HG02938 (cell line): Measurements from ENCODE around the gene APC2.
"Not testable (repeated sequence)": the region's sequence is repeated elsewhere in the genome, so short reads cannot be mapped to it uniquely, and the experiment has no call there.

ENCODE experiments used
- ATAC-seq: cut with Tn5 transposase; IDR thresholded peaks from one replicate; pipeline ENCODE4 v1.9.1; 2021; ENCODE audit warnings: mild to moderate bottlenecking, moderate library complexity; ENCODE audit not compliant: unreplicated experiment

Gene APC2

GRCh38 chr19:1412323-1412923 is 37.5 kb upstream of the APC2 start:
- no peak for ATAC-seq

GRCh38 chr19:1412995-1413800 is 36.7 kb upstream of the APC2 start:
- no peak for ATAC-seq

GRCh38 chr19:1416014-1416841 is 33.7 kb upstream of the APC2 start:
- ATAC-seq: no peak

GRCh38 chr19:1417145-1417544 is 32.8 kb upstream of the APC2 start:
- ATAC-seq: no peak

GRCh38 chr19:1417681-1418495 is 32.0 kb upstream of the APC2 start:
- ATAC-seq: no peak

- ATAC-seq: no peak
Observed at GRCh38 chr19:1418496-1418775, 31.5 kb upstream of the APC2 start.

- ATAC-seq: no peak
Observed at GRCh38 chr19:1418951-1419738, 30.8 kb upstream of the APC2 start.

GRCh38 chr19:1420085-1420484 is 29.8 kb upstream of the APC2 start:
- ATAC-seq: not testable (repeated sequence)

- ATAC-seq: no peak
Observed at GRCh38 chr19:1420590-1420989, 29.3 kb upstream of the APC2 start.

- ATAC-seq: no peak
Observed at GRCh38 chr19:1421218-1421957, 28.5 kb upstream of the APC2 start.

- ATAC-seq: no peak
Observed at GRCh38 chr19:1421958-1422305, 28.0 kb upstream of the APC2 start.

- ATAC-seq: no peak
Observed at GRCh38 chr19:1422360-1422759, 27.6 kb upstream of the APC2 start.

- ATAC-seq: no peak
Observed at GRCh38 chr19:1422943-1423342, 27.0 kb upstream of the APC2 start.

GRCh38 chr19:1423436-1424191 is 26.3 kb upstream of the APC2 start:
- ATAC-seq: no peak

GRCh38 chr19:1424192-1424955 is 25.5 kb upstream of the APC2 start:
- no peak for ATAC-seq

GRCh38 chr19:1425102-1425837 is 24.7 kb upstream of the APC2 start:
- no peak for ATAC-seq

GRCh38 chr19:1425902-1426301 is 24.0 kb upstream of the APC2 start:
- ATAC-seq: no peak

GRCh38 chr19:1426736-1427135 is 23.2 kb upstream of the APC2 start:
- ATAC-seq: no peak
